ENCODE measurements around the gene ZNF350. TPM values are rescaled to one million over a fixed set of nuclear protein-coding genes. Genes with fewer than 3 reads are reported as not detected.

Gene ZNF350
- total and polyA plus RNA-seq, 2 of the 13 experiments (the other 11 are each of a cell fraction or from before 2014, with no cell fraction given) = 3.7 to 6.9 TPM

DNA sequence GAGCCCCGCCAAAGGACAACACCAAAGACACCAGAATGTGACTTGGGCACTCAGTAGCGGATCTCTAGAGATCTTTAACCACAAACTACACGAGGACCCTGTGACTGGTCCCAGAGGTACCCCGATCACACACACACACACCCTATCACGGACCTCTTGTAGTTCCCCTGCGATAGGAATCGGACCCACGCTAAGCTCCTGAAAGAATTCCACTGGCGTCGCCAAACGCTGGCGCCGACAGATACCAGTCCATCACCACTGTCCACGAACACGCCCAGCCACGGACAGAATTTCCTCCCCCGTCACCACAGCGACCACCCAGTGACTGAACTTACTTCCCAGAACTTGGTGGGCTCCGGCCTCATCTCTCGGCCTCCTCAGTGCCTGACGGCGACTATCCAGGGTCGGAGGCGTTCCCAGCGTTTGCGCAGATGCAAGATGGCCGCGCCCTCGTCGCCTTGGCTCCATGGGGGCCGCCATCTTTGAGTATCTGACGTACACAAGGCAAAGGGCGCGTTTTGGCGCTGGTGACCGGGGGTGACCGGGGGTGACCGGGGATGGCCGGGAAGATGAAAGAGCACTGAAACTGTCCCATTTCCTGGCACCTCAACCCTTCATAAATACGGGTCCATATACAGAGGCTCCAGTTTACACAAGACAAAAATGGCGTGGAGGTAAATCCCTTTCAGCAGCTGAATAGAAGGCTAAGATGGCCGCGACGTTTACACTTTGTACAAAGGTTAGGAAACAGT, 21.3 kb upstream of the ZNF350 start, which contains the start of gene ZNF615 (continued):
- TF ChIP-seq, protein P1, sequence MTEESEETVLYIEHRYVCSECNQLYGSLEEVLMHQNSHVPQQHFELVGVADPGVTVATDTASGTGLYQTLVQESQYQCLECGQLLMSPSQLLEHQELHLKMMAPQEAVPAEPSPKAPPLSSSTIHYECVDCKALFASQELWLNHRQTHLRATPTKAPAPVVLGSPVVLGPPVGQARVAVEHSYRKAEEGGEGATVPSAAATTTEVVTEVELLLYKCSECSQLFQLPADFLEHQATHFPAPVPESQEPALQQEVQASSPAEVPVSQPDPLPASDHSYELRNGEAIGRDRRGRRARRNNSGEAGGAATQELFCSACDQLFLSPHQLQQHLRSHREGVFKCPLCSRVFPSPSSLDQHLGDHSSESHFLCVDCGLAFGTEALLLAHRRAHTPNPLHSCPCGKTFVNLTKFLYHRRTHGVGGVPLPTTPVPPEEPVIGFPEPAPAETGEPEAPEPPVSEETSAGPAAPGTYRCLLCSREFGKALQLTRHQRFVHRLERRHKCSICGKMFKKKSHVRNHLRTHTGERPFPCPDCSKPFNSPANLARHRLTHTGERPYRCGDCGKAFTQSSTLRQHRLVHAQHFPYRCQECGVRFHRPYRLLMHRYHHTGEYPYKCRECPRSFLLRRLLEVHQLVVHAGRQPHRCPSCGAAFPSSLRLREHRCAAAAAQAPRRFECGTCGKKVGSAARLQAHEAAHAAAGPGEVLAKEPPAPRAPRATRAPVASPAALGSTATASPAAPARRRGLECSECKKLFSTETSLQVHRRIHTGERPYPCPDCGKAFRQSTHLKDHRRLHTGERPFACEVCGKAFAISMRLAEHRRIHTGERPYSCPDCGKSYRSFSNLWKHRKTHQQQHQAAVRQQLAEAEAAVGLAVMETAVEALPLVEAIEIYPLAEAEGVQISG (CRISPR knock-in tag; IDR thresholded peaks at IDR 0.05) = peak; percentile 93
- TF ChIP-seq ZNF17 (CRISPR knock-in tag; IDR thresholded peaks at IDR 0.05) (no peak), ARHGAP35 (CRISPR knock-in tag; IDR thresholded peaks at IDR 0.05; ENCODE audit: borderline replicate concordance) (peak; percentile 37; the same call in 1 of the 2 replicates), NBN (conservative IDR thresholded peaks at IDR 0.05) (no peak), AKAP8 (CRISPR knock-in tag; IDR thresholded peaks at IDR 0.05) (no peak), NFIB (CRISPR knock-in tag; IDR thresholded peaks at IDR 0.05; ENCODE audit: borderline replicate concordance) (no peak), SOX6 (IDR thresholded peaks at IDR 0.05) (no peak), SOX6 (CRISPR knock-in tag; IDR thresholded peaks at IDR 0.05) (peak; percentile 63), ZFP90 (CRISPR knock-in tag; IDR thresholded peaks at IDR 0.05; ENCODE audit: borderline replicate concordance) (no peak; the same call in 1 of the 2 replicates), ATF1 (CRISPR knock-in tag; IDR thresholded peaks at IDR 0.05) (no peak), RCOR2 (CRISPR knock-in tag; IDR thresholded peaks at IDR 0.05) (0 out of 2 replicates have a peak, but pooled peaks have one; percentile 26), ZNF121 (CRISPR knock-in tag; IDR thresholded peaks at IDR 0.05) (no peak), ZNF724P (CRISPR knock-in tag; IDR thresholded peaks at IDR 0.05; ENCODE audit: borderline replicate concordance) (no peak), RARA (CRISPR knock-in tag; IDR thresholded peaks at IDR 0.05) (peak; percentile 53)
- TF ChIP-seq, protein P2, sequence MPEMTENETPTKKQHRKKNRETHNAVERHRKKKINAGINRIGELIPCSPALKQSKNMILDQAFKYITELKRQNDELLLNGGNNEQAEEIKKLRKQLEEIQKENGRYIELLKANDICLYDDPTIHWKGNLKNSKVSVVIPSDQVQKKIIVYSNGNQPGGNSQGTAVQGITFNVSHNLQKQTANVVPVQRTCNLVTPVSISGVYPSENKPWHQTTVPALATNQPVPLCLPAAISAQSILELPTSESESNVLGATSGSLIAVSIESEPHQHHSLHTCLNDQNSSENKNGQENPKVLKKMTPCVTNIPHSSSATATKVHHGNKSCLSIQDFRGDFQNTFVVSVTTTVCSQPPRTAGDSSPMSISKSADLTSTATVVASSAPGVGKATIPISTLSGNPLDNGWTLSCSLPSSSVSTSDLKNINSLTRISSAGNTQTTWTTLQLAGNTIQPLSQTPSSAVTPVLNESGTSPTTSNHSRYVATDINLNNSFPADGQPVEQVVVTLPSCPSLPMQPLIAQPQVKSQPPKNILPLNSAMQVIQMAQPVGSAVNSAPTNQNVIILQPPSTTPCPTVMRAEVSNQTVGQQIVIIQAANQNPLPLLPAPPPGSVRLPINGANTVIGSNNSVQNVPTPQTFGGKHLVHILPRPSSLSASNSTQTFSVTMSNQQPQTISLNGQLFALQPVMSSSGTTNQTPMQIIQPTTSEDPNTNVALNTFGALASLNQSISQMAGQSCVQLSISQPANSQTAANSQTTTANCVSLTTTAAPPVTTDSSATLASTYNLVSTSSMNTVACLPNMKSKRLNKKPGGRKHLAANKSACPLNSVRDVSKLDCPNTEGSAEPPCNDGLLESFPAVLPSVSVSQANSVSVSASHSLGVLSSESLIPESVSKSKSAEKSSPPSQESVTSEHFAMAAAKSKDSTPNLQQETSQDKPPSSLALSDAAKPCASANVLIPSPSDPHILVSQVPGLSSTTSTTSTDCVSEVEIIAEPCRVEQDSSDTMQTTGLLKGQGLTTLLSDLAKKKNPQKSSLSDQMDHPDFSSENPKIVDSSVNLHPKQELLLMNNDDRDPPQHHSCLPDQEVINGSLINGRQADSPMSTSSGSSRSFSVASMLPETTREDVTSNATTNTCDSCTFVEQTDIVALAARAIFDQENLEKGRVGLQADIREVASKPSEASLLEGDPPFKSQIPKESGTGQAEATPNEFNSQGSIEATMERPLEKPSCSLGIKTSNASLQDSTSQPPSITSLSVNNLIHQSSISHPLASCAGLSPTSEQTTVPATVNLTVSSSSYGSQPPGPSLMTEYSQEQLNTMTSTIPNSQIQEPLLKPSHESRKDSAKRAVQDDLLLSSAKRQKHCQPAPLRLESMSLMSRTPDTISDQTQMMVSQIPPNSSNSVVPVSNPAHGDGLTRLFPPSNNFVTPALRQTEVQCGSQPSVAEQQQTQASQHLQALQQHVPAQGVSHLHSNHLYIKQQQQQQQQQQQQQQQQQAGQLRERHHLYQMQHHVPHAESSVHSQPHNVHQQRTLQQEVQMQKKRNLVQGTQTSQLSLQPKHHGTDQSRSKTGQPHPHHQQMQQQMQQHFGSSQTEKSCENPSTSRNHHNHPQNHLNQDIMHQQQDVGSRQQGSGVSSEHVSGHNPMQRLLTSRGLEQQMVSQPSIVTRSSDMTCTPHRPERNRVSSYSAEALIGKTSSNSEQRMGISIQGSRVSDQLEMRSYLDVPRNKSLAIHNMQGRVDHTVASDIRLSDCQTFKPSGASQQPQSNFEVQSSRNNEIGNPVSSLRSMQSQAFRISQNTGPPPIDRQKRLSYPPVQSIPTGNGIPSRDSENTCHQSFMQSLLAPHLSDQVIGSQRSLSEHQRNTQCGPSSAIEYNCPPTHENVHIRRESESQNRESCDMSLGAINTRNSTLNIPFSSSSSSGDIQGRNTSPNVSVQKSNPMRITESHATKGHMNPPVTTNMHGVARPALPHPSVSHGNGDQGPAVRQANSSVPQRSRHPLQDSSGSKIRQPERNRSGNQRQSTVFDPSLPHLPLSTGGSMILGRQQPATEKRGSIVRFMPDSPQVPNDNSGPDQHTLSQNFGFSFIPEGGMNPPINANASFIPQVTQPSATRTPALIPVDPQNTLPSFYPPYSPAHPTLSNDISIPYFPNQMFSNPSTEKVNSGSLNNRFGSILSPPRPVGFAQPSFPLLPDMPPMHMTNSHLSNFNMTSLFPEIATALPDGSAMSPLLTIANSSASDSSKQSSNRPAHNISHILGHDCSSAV (CRISPR knock-in tag; IDR thresholded peaks at IDR 0.05; ENCODE audit: borderline replicate concordance) = no peak
- TF ChIP-seq, protein P3, sequence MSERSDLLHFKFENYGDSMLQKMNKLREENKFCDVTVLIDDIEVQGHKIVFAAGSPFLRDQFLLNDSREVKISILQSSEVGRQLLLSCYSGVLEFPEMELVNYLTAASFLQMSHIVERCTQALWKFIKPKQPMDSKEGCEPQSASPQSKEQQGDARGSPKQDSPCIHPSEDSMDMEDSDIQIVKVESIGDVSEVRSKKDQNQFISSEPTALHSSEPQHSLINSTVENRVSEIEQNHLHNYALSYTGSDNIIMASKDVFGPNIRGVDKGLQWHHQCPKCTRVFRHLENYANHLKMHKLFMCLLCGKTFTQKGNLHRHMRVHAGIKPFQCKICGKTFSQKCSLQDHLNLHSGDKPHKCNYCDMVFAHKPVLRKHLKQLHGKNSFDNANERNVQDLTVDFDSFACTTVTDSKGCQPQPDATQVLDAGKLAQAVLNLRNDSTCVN (CRISPR knock-in tag; IDR thresholded peaks at IDR 0.05; ENCODE audit: borderline replicate concordance) = peak; percentile 30; the same call in 1 of the 2 replicates

Measured in HepG2 (cell line).